ENCODE data around the gene MEP1B. TPM values are rescaled to one million over a fixed set of nuclear protein-coding genes. Genes with fewer than 3 reads are reported as not detected.

MEP1B gene
- total RNA-seq, 1 experiment from 2014 or later = 0.26 TPM

GRCh38 chr18:32200766-32201165, 10.9 kb downstream of the MEP1B start:
- BruUV-seq (replicated peaks) = no TSS peak

GRCh38 chr18:32201948-32202672, 12.3 kb downstream of the MEP1B start:
- Histone ChIP-seq H3K4me3 (ENCODE audit: low read depth, low read length, poor library complexity, severe bottlenecking) (no peak overlapping the region), H3K27ac (ENCODE audit: low read depth, low read length, poor library complexity, severe bottlenecking) (no peak overlapping the region), H3K9me3 (ENCODE audit: low read depth, low read length, poor library complexity, severe bottlenecking) (no peaks in the 10 kb centered on the region), H3K4me1 (ENCODE audit: insufficient read depth, low read length, poor library complexity, severe bottlenecking) (no peaks in the 10 kb centered on the region), H3K36me3 (ENCODE audit: insufficient read depth, low read length, poor library complexity, severe bottlenecking) (no peaks in the 10 kb centered on the region), H3K27me3 (replicated peaks; ENCODE audit: insufficient read depth, low read depth, low read length, poor library complexity) (no peaks in the 10 kb centered on the region)
- no peak for DNase-seq (ENCODE audit: low spot score)
- POLR2A ChIA-PET (ENCODE audit: low non-redundant PET) = interaction anchor here (0.6 kb wide), 1 partner anchor 50 kb away, joined by 3 read pairs; no protein-coding TSS in a partner anchor
- TF ChIP-seq EZH2 (IDR thresholded peaks at IDR 0.05; ENCODE audit: borderline replicate concordance, low read depth, low read length, poor library complexity, severe bottlenecking) (no peak), CTCF (conservative IDR thresholded peaks at IDR 0.05; ENCODE audit: low read depth, low read length) (no peak)
- CTCF ChIA-PET = no interaction called here
- intact Hi-C loops (cut with micrococcal nuclease; ENCODE audit: unreplicated experiment) = no loop called here
- BruUV-seq (replicated peaks) = no TSS peak

More at GRCh38 chr18:32200766-32201165, 10.9 kb downstream of the MEP1B start:
- ChIA-PET CTCF (no interaction called here), POLR2A (ENCODE audit: low non-redundant PET) (no interaction called here)
- no peak overlapping the region for H3K4me3 ChIP-seq (ENCODE audit: low read depth, low read length, poor library complexity, severe bottlenecking)
- no peaks in the 10 kb centered on the region for H3K9me3 ChIP-seq (ENCODE audit: low read depth, low read length, poor library complexity, severe bottlenecking)
- peak; percentile 10 for DNase-seq (ENCODE audit: low spot score)
- intact Hi-C loops (cut with micrococcal nuclease; ENCODE audit: unreplicated experiment) = no loop called here
- no peak overlapping the region for H3K27ac ChIP-seq (ENCODE audit: low read depth, low read length, poor library complexity, severe bottlenecking)
- no peaks in the 10 kb centered on the region for H3K27me3 ChIP-seq (replicated peaks; ENCODE audit: insufficient read depth, low read depth, low read length, poor library complexity)
- H3K4me1 ChIP-seq (ENCODE audit: insufficient read depth, low read length, poor library complexity, severe bottlenecking) = no peaks in the 10 kb centered on the region
- H3K36me3 ChIP-seq (ENCODE audit: insufficient read depth, low read length, poor library complexity, severe bottlenecking) = no peaks in the 10 kb centered on the region
- TF ChIP-seq EZH2 (IDR thresholded peaks at IDR 0.05; ENCODE audit: borderline replicate concordance, low read depth, low read length, poor library complexity, severe bottlenecking) = no peak
- TF ChIP-seq CTCF (conservative IDR thresholded peaks at IDR 0.05; ENCODE audit: low read depth, low read length) = no peak

DNA sequence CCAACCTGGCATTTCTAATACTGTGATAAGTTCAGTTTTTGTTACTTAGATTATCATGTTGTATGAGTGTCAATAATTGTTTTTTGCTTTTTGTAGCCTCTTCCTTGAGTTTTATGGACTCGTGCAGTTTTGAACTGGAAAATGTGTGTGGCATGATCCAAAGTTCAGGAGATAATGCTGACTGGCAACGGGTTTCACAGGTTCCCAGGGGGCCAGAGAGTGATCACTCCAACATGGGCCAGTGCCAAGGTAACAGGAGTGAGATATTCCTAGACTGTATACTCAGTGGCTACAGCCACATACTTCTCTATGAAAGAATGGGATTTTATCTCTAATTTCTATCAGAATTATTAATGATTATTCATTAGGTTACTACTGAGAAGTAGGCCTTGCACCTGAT, 18.2 kb downstream of the MEP1B start:
- Histone ChIP-seq H3K36me3 (ENCODE audit: insufficient read depth, low read length, poor library complexity, severe bottlenecking) (no peaks in the 10 kb centered on the region), H3K4me1 (ENCODE audit: insufficient read depth, low read length, poor library complexity, severe bottlenecking) (no peaks in the 10 kb centered on the region), H3K27me3 (replicated peaks; ENCODE audit: insufficient read depth, low read depth, low read length, poor library complexity) (no peaks in the 10 kb centered on the region), H3K9me3 (ENCODE audit: low read depth, low read length, poor library complexity, severe bottlenecking) (no peaks in the 10 kb centered on the region), H3K27ac (ENCODE audit: low read depth, low read length, poor library complexity, severe bottlenecking) (no peak overlapping the region), H3K4me3 (ENCODE audit: low read depth, low read length, poor library complexity, severe bottlenecking) (no peak overlapping the region)
- no peak for DNase-seq (ENCODE audit: low spot score)
- BruUV-seq (replicated peaks) = no TSS peak
- POLR2A ChIA-PET (ENCODE audit: low non-redundant PET) = no interaction called here
- intact Hi-C loops (cut with micrococcal nuclease; ENCODE audit: unreplicated experiment) = no loop called here
- TF ChIP-seq EZH2 (IDR thresholded peaks at IDR 0.05; ENCODE audit: borderline replicate concordance, low read depth, low read length, poor library complexity, severe bottlenecking) = no peak
- TF ChIP-seq CTCF (conservative IDR thresholded peaks at IDR 0.05; ENCODE audit: low read depth, low read length) = no peak
- CTCF ChIA-PET = no interaction called here

Data from A673 (cell line).